Measurements from ENCODE around the gene TNMD.

The TNMD gene

GRCh38 chrX:100645106-100645505 lies 60.4 kb downstream of the TNMD start:
- DNase-seq: no peak

- DNase-seq: no peak
Observed at GRCh38 chrX:100647095-100647494, 62.4 kb downstream of the TNMD start.

GRCh38 chrX:100647739-100648138 lies 63.0 kb downstream of the TNMD start:
- no peak for DNase-seq

- DNase-seq: no peak
Observed at GRCh38 chrX:100648458-100649417, 64.0 kb downstream of the TNMD start.

Measured in NCI-H187 treated with DMSO at 0.1 percent for 48 hours (cell line).